A549 treated with Mapracorat at 1 μM for 4 hours (cell line): ENCODE results near the gene ADAMTS15. TPM values are rescaled to one million over a fixed set of nuclear protein-coding genes. Genes with fewer than 3 reads are reported as not detected.

Experiments
- total RNA-seq: library from RNA; stranded (reverse); fragments of 200-300 nt; extraction: Qiagen RNA extraction; gene quantifications from 5 replicates; pipeline ENCODE4 v1.2.3, GENCODE V29; 2022

ADAMTS15 gene, protein sequence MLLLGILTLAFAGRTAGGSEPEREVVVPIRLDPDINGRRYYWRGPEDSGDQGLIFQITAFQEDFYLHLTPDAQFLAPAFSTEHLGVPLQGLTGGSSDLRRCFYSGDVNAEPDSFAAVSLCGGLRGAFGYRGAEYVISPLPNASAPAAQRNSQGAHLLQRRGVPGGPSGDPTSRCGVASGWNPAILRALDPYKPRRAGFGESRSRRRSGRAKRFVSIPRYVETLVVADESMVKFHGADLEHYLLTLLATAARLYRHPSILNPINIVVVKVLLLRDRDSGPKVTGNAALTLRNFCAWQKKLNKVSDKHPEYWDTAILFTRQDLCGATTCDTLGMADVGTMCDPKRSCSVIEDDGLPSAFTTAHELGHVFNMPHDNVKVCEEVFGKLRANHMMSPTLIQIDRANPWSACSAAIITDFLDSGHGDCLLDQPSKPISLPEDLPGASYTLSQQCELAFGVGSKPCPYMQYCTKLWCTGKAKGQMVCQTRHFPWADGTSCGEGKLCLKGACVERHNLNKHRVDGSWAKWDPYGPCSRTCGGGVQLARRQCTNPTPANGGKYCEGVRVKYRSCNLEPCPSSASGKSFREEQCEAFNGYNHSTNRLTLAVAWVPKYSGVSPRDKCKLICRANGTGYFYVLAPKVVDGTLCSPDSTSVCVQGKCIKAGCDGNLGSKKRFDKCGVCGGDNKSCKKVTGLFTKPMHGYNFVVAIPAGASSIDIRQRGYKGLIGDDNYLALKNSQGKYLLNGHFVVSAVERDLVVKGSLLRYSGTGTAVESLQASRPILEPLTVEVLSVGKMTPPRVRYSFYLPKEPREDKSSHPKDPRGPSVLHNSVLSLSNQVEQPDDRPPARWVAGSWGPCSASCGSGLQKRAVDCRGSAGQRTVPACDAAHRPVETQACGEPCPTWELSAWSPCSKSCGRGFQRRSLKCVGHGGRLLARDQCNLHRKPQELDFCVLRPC
- total RNA-seq, result 4.7 to 8.1 TPM (median 6.8 TPM) in 5 replicates

DNA sequence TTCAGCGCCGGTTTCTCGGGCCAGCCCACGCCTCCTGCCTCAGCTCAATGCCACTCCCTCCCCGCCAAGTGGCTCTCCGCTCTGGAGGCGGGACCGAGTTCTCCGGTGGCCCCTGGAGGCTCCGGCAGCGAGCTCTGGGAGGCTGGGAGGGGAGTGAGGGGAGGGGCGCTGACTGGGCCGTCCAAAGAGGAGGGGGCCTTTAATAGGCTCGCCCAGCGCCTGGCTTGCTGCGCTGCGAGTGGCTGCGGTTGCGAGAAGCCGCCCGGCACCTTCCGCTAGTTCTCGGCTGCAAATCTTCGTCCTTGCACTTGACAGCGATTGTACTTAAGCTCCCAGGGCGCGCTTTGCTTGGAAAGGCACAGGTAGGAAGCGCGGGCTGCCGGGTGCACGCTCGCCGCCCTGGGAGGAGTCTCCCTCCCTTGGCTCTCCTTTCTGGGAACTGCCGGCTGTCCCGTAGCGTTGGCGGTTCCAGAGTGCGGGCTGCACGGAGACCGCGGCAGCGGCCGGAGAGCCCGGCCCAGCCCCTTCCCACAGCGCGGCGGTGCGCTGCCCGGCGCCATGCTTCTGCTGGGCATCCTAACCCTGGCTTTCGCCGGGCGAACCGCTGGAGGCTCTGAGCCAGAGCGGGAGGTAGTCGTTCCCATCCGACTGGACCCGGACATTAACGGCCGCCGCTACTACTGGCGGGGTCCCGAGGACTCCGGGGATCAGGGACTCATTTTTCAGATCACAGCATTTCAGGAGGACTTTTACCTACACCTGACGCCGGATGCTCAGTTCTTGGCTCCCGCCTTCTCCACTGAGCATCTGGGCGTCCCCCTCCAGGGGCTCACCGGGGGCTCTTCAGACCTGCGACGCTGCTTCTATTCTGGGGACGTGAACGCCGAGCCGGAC lies at the start of gene ADAMTS15:
ADAMTS15 (plus strand) TSS at position 230 of the 894 bp plus-strand sequence; CDS start at position 559, 329 bp downstream.

DNA sequence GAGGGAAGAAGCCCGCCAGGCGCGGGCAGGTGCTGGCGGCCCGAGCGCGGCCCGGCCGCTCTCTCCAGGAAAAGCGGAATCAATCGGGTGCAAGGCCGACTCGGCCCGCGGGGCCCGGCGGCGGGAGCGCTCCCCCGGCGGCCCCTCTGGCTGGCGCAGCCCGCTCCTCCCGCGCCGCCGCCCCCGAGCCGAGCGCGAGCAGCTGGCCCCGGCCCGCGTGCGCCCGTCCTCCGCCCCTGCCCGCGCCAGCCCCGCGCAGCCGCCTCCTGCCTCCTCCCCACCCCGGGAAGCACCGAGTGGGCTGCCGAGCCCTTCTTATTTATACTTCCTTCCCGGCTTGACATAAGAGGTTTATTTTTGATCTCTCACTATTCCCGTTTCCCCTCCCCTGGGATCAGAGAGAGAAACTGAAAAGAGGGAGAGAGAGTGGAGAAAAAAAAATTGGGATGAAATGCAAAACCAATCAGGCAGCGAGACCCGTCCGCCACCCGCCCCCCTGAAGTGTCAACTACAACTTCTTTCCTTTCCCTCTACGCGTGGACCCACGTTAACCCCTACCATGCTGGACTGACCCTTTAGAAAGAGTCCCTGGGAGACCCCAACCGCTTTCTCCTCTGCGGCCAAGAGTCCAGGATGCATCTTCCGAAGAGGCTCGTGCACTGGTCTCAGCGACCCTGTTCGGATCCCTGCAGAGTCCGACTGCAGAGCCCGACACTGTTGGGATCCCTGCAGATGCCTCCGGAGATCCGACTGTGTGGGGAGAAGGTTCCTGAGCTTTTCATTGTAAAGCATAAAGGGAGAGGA lies 19.9 kb upstream of the ADAMTS15 start, which contains the start of gene ADAMTS8:
ADAMTS8 (minus strand) TSS at position 294 of the 804 bp plus-strand sequence. CDS start 323 bp downstream, outside the sequence.

Other genes with a start within 250 kb of the ADAMTS15 start
- 4.9 to 7.3 TPM (median 6.3 TPM) in 5 replicates for gene ZBTB44, start 133.7 kb upstream of the ADAMTS15 start, total RNA-seq
- gene ADAMTS8, start 20.0 kb upstream of the ADAMTS15 start, total RNA-seq, result 0.86 to 1.4 TPM (median 1.1 TPM) in 5 replicates